NT2/D1 (cell line): Measurements from ENCODE around the gene AAMP.

ENCODE experiments used
- SUZ12 ChIP-seq: IDR thresholded peaks from 2 replicates; pipeline ENCODE4 v1.6.1; 2011; ENCODE audit not compliant: insufficient read length, insufficient read depth; ENCODE audit errors: extremely low read depth
- YY1 ChIP-seq: IDR thresholded peaks from 2 replicates; pipeline ENCODE4 v1.6.1; 2011; ENCODE audit not compliant: insufficient read length, insufficient read depth
- ZNF274 ChIP-seq: IDR thresholded peaks from 2 replicates; pipeline ENCODE4 v1.6.1; 2011; ENCODE audit warnings: mild to moderate bottlenecking, low read depth, low read length

DNA sequence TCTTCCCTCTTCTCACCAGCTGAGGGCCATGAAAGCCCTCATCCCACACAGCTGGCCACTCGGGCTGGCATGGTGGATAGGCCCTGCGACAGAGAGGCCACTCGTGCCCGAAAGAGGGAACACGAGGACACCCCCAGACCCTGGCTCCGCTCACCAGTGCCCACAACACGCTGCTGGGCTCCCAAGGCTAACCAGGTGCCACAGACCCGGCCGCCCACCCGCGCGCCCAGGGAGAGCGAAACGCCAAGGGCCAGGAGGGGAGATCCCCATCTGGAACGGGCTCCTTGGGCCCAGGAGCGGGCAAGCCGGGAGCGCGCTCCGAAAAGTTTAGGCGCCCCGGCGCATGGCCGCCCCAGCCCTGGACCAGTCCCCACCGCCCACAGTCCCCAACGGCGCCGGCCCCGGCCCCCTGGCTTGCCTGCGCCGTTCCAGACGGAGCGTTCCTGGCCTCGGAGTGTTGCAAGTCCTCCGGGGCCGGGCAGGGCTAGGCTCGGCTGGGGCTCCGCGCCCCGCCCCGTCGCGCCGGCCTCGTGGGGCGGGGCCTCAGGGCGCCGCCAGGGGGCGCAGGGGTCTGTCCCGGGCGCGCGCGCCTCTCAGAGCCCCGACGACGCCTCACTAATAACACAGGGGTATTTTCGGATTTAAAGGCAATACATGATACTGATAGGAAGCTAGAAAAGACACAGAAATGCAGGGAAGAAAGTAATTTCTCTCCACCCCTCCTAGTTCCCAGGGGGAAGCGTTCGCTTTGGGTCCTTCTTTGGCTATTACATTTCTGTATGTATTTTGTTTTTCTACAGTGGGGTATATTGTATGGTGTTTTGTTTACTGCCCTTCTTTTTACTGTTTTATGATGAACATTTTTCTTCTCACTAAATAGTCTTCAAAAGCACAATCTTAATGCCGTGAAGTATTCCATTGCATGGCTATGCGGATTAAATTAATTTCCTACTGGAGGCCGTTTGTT, 22.4 kb upstream of the AAMP start, which contains the start of gene TMBIM1:
- TF ChIP-seq SUZ12: no peak
- TF ChIP-seq ZNF274: no peak
- no peak for TF ChIP-seq YY1
